CD14-positive monocyte (primary cell): ENCODE results near the gene AMOTL2. TPM values are rescaled to one million over a fixed set of nuclear protein-coding genes. Genes with fewer than 3 reads are reported as not detected.

Experiments used
- DNase-seq, 3 donors: peaks; one replicate each; pipeline ENCODE4 v3.0.0-alpha.2; 2011 to 2022
- H2AFZ ChIP-seq: 2 replicates; pipeline ENCODE4 v1.6.0; 2012; ENCODE audit warnings: mild to moderate bottlenecking, low read depth, low read length, inconsistent platforms; ENCODE audit not compliant: insufficient read depth, poor library complexity, severe bottlenecking
- H3K27ac ChIP-seq, 2 donors: 1 replicate in 1 of 2; 2 replicates in 1 of 2; pipeline ENCODE4 v1.5.1; 2012 to 2013; ENCODE audit warnings: low read length in 2 of 2, control low read depth in 1 of 2, inconsistent platforms in 1 of 2, low read depth in 1 of 2, mild to moderate bottlenecking in 1 of 2
- H3K27me3 ChIP-seq, 2 donors: one replicate each; pipeline versions ENCODE4 v1.6.0 to v1.6.1; 2011 to 2013; ENCODE audit warnings: low read length in 2 of 2; ENCODE audit not compliant: control insufficient read depth in 2 of 2, insufficient read depth in 2 of 2
- H3K36me3 ChIP-seq, 2 donors: replicated peaks in 1 of 2; 1 replicate in 1 of 2; 2 replicates in 1 of 2; pipeline versions ENCODE4 v1.5.1 to v1.6.1; 2012 to 2013; ENCODE audit warnings: low read length in 2 of 2, control low read depth in 1 of 2, inconsistent platforms in 1 of 2, mild to moderate bottlenecking in 1 of 2; ENCODE audit not compliant: insufficient read depth in 2 of 2, control insufficient read depth in 1 of 2
- H3K4me1 ChIP-seq, 2 donors: 1 replicate in 1 of 2; 2 replicates in 1 of 2; pipeline versions ENCODE4 v1.5.1 to v1.6.1; 2012 to 2013; ENCODE audit warnings: low read length in 2 of 2, control low read depth in 1 of 2, inconsistent platforms in 1 of 2, mild to moderate bottlenecking in 1 of 2, moderate library complexity in 1 of 2; ENCODE audit not compliant: insufficient read depth in 2 of 2, control insufficient read depth in 1 of 2
- H3K4me2 ChIP-seq: replicated peaks from 2 replicates; pipeline ENCODE3; 2012; ENCODE audit warnings: low read length, moderate library complexity, mild to moderate bottlenecking; ENCODE audit not compliant: poor library complexity, severe bottlenecking; ENCODE audit errors: extremely low read depth
- H3K4me3 ChIP-seq, 3 experiments: fragments of 200-600 bp in 1 of 3; sonication (generic) in 1 of 3; replicated peaks in 1 of 3; 1 replicate in 2 of 3; 2 replicates in 1 of 3; pipeline ENCODE4 v1.5.1; 2011 to 2013; ENCODE audit warnings: low read length in 3 of 3, mild to moderate bottlenecking in 3 of 3, control low read depth in 2 of 3, low read depth in 2 of 3, inconsistent platforms in 1 of 3, moderate library complexity in 1 of 3
- H3K79me2 ChIP-seq: 2 replicates; pipeline ENCODE4 v1.6.0; 2012; ENCODE audit warnings: mild to moderate bottlenecking, control low read depth, inconsistent platforms, low read length, moderate library complexity; ENCODE audit not compliant: insufficient read depth
- H3K9ac ChIP-seq: 2 replicates; pipeline ENCODE4 v1.6.0; 2017; ENCODE audit warnings: low read length, mild to moderate bottlenecking; ENCODE audit not compliant: insufficient read depth, poor library complexity, severe bottlenecking
- H3K9me3 ChIP-seq, 2 donors: replicated peaks in 1 of 2; 1 replicate in 1 of 2; 2 replicates in 1 of 2; pipeline versions ENCODE4 v1.5.1 to v1.6.1; 2012 to 2013; ENCODE audit warnings: low read length in 2 of 2, control low read depth in 1 of 2; ENCODE audit not compliant: control insufficient read depth in 1 of 2, insufficient read depth in 1 of 2
- H4K20me1 ChIP-seq: 2 replicates; pipeline ENCODE4 v1.6.0; 2012; ENCODE audit warnings: mild to moderate bottlenecking, low read length, control low read depth, moderate library complexity; ENCODE audit not compliant: insufficient read depth
- H3K27ac Mint-ChIP-seq, 7 donors: one replicate each; pipeline ENCODE4 v1.8.0; 2020; ENCODE audit warnings: mild to moderate bottlenecking in 7 of 7, mixed read lengths in 7 of 7, moderate library complexity in 6 of 7, inconsistent platforms in 2 of 7
- H3K27me3 Mint-ChIP-seq, 3 donors: one replicate each; pipeline ENCODE4 v1.8.0; 2021 to 2022; ENCODE audit warnings: low read depth in 3 of 3, mild to moderate bottlenecking in 3 of 3, mixed read lengths in 3 of 3, moderate library complexity in 3 of 3, inconsistent platforms in 1 of 3
- H3K36me3 Mint-ChIP-seq, 2 donors: one replicate each; pipeline ENCODE4 v1.8.0; 2020; ENCODE audit warnings: mixed read lengths in 2 of 2, inconsistent platforms in 1 of 2, mild to moderate bottlenecking in 1 of 2
- H3K4me1 Mint-ChIP-seq: one replicate; pipeline ENCODE4 v1.8.0; 2020; ENCODE audit warnings: mild to moderate bottlenecking, mixed read lengths
- H3K4me3 Mint-ChIP-seq, 2 donors: one replicate each; pipeline ENCODE4 v1.8.0; 2020; ENCODE audit warnings: mild to moderate bottlenecking in 2 of 2, mixed read lengths in 2 of 2, moderate library complexity in 1 of 2
- H3K9me3 Mint-ChIP-seq, 7 donors: one replicate each; pipeline ENCODE4 v1.8.0; 2020 to 2022; ENCODE audit warnings: mixed read lengths in 7 of 7, mild to moderate bottlenecking in 6 of 7, moderate library complexity in 6 of 7, inconsistent platforms in 2 of 7
- WGBS: methylation state at CpG from one replicate; pipeline ENCODE4 v1.1.5; 2013; ENCODE audit warnings: missing lambda C conversion rate; ENCODE audit not compliant: insufficient coverage; 5-methylcytosine and 5-hydroxymethylcytosine counted together
- intact Hi-C, 2 donors: fragments of 100-400 bp; cut with micrococcal nuclease; formaldehyde crosslinking; loops; one replicate each; pipeline versions ENCODE4 v1.15.0 to v1.15.1; 2023
- polyA plus RNA-seq, 3 donors: library from polyadenylated mRNA; depleted of rRNA in 1 of 3; unstranded in 2 of 3; stranded (reverse) in 1 of 3; fragments of 300-500 nt in 2 of 3; fragments of >200 nt in 1 of 3; fragmentation: Illumina TruSeq in 2 of 3; gene quantifications; 1 replicate in 2 of 3; 2 replicates in 1 of 3; pipeline ENCODE4 v1.2.3, GENCODE V29; 2012 to 2021
- TF ChIP-seq, protein P1 (sequence below): fragments of 200-600 bp; IDR thresholded peaks from one replicate; pipeline ENCODE4 v1.8.0; 2022; ENCODE audit warnings: antibody characterized with exemption, mild to moderate bottlenecking

Gene AMOTL2
- polyA plus RNA-seq, 3 donors = 0.01 TPM; not detected in 2

DNA sequence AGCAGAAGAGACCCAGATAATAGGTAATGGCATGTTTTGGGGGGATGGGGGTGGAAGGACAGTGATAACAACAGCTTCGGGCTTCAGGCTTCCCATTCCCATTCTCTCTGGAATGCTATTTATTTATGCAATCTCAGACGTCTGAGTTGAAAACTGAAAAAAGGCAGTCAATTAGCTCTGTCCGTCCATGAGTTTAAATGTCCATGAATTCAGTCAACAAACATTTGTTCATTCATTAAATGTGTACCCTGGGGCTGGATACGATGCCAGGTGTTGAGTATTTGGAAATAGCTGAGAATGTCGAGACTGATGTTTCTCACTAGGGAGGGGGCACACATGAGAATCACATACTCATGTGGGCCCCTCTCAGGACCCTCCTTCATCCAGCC, 42.4 kb downstream of the AMOTL2 start:
- DNase-seq = no peak
- Histone ChIP-seq H3K4me3 (no peak overlapping the region), H3K27ac (no peak overlapping the region), H4K20me1 (no peaks in the 10 kb centered on the region), H3K4me2 (no peak overlapping the region), H3K9ac (no peak overlapping the region), H3K4me1 (no peaks in the 10 kb centered on the region), H3K79me2 (no peaks in the 10 kb centered on the region), H3K9me3 (no peaks in the 10 kb centered on the region), H3K27me3 (no peaks in the 10 kb centered on the region), H3K36me3 (no peaks in the 10 kb centered on the region), H2AFZ (no peak overlapping the region)
- no peaks in the 10 kb centered on the region for H3K36me3 Mint-ChIP-seq
- no CpG with 5 or more reads among the region's 5 CpGs for WGBS
- H3K27me3 Mint-ChIP-seq = peaks cover 3 to 7% (median 6%) of the 10 kb centered on the region in 3 donors
- H3K9me3 Mint-ChIP-seq = no peaks in the 10 kb centered on the region
- no peak overlapping the region for H3K4me3 Mint-ChIP-seq
- no peak overlapping the region for H3K27ac Mint-ChIP-seq
- intact Hi-C loops = loop anchor here in 1 of 2 donors (10.0 kb wide), 1 partner anchor 123 kb away; no protein-coding TSS in a partner anchor
- TF ChIP-seq, protein P1, sequence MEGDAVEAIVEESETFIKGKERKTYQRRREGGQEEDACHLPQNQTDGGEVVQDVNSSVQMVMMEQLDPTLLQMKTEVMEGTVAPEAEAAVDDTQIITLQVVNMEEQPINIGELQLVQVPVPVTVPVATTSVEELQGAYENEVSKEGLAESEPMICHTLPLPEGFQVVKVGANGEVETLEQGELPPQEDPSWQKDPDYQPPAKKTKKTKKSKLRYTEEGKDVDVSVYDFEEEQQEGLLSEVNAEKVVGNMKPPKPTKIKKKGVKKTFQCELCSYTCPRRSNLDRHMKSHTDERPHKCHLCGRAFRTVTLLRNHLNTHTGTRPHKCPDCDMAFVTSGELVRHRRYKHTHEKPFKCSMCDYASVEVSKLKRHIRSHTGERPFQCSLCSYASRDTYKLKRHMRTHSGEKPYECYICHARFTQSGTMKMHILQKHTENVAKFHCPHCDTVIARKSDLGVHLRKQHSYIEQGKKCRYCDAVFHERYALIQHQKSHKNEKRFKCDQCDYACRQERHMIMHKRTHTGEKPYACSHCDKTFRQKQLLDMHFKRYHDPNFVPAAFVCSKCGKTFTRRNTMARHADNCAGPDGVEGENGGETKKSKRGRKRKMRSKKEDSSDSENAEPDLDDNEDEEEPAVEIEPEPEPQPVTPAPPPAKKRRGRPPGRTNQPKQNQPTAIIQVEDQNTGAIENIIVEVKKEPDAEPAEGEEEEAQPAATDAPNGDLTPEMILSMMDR = no peak
- peaks cover 4% of the 10 kb centered on the region for H3K4me1 Mint-ChIP-seq

DNA sequence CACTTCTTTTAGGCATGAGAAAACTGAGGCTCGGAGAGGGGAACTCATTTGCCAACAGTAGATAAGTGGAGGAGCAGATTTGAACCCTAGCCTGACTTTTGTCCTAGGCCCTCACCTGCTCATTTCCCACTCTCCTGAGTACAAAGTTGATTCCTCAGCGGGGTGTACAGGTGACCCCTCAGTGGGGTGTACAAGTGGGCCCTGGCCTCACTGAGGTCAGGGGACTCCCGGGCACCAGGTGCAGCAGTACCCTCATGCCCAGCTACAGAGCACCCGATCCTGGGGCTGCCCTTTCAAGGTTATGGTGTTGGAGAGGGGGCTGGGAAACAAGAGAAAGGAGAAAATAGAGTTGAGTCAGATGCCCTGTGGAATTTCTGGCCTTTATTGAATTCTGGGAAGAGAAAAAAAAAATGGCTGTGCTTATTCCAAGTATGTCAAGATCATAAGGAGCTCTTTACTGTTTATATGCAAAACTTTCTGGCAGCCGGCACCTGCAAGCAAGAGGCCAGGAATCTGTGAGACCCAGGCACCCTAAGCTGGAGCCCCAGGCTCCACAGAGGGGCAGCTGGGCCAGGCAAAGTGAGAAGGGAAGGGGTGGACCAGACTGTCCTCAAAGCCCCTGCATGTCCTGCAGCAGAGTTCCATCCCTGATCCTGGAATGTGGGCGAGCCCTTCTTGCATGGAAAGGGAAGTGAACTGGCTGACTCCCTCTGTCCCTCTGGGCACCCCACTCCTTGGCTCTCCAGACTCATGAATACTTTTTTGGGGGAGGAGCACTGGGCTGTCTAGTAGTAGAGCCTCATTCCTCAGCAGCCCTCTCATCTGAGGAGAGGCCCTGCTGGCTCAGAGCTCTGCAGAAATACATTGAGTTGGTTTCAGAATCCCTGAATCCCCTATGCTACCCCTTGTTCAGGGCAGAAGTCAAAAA, 43.1 kb downstream of the AMOTL2 start:
- TF ChIP-seq, protein P1 = no peak
- no peak overlapping the region for H3K4me2 ChIP-seq
- H2AFZ ChIP-seq = no peak overlapping the region
- no peak for DNase-seq
- Mint-ChIP-seq H3K4me3 (no peak overlapping the region), H3K27ac (no peak overlapping the region), H3K4me1 (peaks cover 4% of the 10 kb centered on the region), H3K27me3 (peaks cover 3 to 10% (median 7%) of the 10 kb centered on the region in 3 donors), H3K36me3 (no peaks in the 10 kb centered on the region), H3K9me3 (no peaks in the 10 kb centered on the region)
- no peaks in the 10 kb centered on the region for H3K9me3 ChIP-seq
- no peak overlapping the region for H3K27ac ChIP-seq
- intact Hi-C loops = loop anchor here in 1 of 2 donors (10.0 kb wide), 1 partner anchor 124 kb away; no protein-coding TSS in a partner anchor
- H4K20me1 ChIP-seq = no peaks in the 10 kb centered on the region
- WGBS = 90% methylated on average over 3 of the region's 6 CpGs
- H3K4me3 ChIP-seq = no peak overlapping the region
- no peaks in the 10 kb centered on the region for H3K79me2 ChIP-seq
- no peak overlapping the region for H3K9ac ChIP-seq
- H3K27me3 ChIP-seq = no peaks in the 10 kb centered on the region
- no peaks in the 10 kb centered on the region for H3K36me3 ChIP-seq
- H3K4me1 ChIP-seq = no peaks in the 10 kb centered on the region
